Caco-2 (cell line): ENCODE data around the gene ITPR1. TPM values are rescaled to one million over a fixed set of nuclear protein-coding genes. Genes with fewer than 3 reads are reported as not detected.

Experiments
- BruUV-seq: library from RNA; stranded (reverse); fragments of 400-500 nt; replicated peaks from 2 replicates; lab custom pipeline; 2021; lab: Mats Ljungman, UMichigan
- CTCF ChIA-PET: fragments of 300-600 bp; sonication (Branson Sonifier 250); formaldehyde crosslinking; loops from one replicate; lab custom pipeline; 2022; ENCODE audit warnings: antibody characterized with exemption; lab: Charles Lee
- POLR2A ChIA-PET: fragments of 300-600 bp; sonication (Branson Sonifier 250); formaldehyde crosslinking; loops from one replicate; lab custom pipeline; 2022; ENCODE audit warnings: antibody characterized with exemption; lab: Charles Lee
- DNase-seq, 2 experiments: peaks; one replicate each; pipeline versions ENCODE4 v3.0.0 to v3.0.0-alpha.2; 2020 to 2022
- H3K27me3 ChIP-seq: replicated peaks from 2 replicates; pipeline ENCODE4 v1.6.0; 2011; ENCODE audit warnings: low read length; ENCODE audit not compliant: control insufficient read depth, insufficient read depth
- H3K36me3 ChIP-seq: 2 replicates; pipeline ENCODE4 v1.5.1; 2011; ENCODE audit warnings: low read length; ENCODE audit not compliant: control insufficient read depth, insufficient read depth
- H3K4me1 ChIP-seq: fragments of 250-450 bp; sonication (Bioruptor Pico); 2 replicates; pipeline ENCODE4 v1.5.1; 2020; ENCODE audit warnings: mild to moderate bottlenecking
- H3K4me3 ChIP-seq: 2 replicates; pipeline ENCODE4 v1.5.1; 2011; ENCODE audit warnings: low read depth, mild to moderate bottlenecking, control low read depth, low read length
- H3K9me3 ChIP-seq: fragments of 250-450 bp; sonication (Bioruptor Pico); 2 replicates; pipeline ENCODE4 v1.5.1; 2020; ENCODE audit warnings: mild to moderate bottlenecking, moderate library complexity
- H3K27ac Mint-ChIP-seq: one replicate; pipeline ENCODE4 v1.8.0; 2022; ENCODE audit warnings: mixed read lengths; ENCODE audit not compliant: unreplicated experiment
- H3K27me3 Mint-ChIP-seq: one replicate; pipeline ENCODE4 v1.8.0; 2022; ENCODE audit warnings: mixed read lengths; ENCODE audit not compliant: insufficient read depth, unreplicated experiment
- H3K36me3 Mint-ChIP-seq: one replicate; pipeline ENCODE4 v1.8.0; 2022; ENCODE audit warnings: mild to moderate bottlenecking, mixed read lengths; ENCODE audit not compliant: insufficient read depth, unreplicated experiment
- H3K4me1 Mint-ChIP-seq: one replicate; pipeline ENCODE4 v1.8.0; 2022; ENCODE audit warnings: low read depth, mixed read lengths; ENCODE audit not compliant: unreplicated experiment
- H3K4me3 Mint-ChIP-seq: one replicate; pipeline ENCODE4 v1.8.0; 2022; ENCODE audit warnings: mild to moderate bottlenecking, moderate library complexity, mixed read lengths; ENCODE audit not compliant: unreplicated experiment
- H3K9me3 Mint-ChIP-seq: one replicate; pipeline ENCODE4 v1.8.0; 2022; ENCODE audit warnings: mixed read lengths; ENCODE audit not compliant: unreplicated experiment
- CTCF ChIP-seq, 2 experiments: fragments of 200-600 bp in 1 of 2; IDR thresholded peaks; 1 replicate in 1 of 2; 2 replicates in 1 of 2; pipeline versions ENCODE4 v1.5.1 to v1.8.0; 2011 to 2022; ENCODE audit warnings: antibody characterized with exemption in 1 of 2, control low read depth in 1 of 2, inconsistent platforms in 1 of 2, low read depth in 1 of 2, low read length in 1 of 2, mild to moderate bottlenecking in 1 of 2, moderate library complexity in 1 of 2; ENCODE audit not compliant: insufficient read depth in 1 of 2, severe bottlenecking in 1 of 2, unreplicated experiment in 1 of 2
- intact Hi-C: fragments of 100-400 bp; cut with micrococcal nuclease; formaldehyde crosslinking; loops from one replicate; pipeline ENCODE4 v1.10.0; 2022; ENCODE audit not compliant: unreplicated experiment
- total RNA-seq: library from RNA; stranded (reverse); gene quantifications from 2 replicates; pipeline ENCODE4 v1.2.3, GENCODE V29; 2022

The ITPR1 gene
- total RNA-seq, 1 experiment from 2014 or later: 10.4 TPM

- H3K9me3 ChIP-seq: peaks cover 7% of the 10 kb centered on the region; the same call in 1 of the 2 replicates
- H3K4me1 ChIP-seq: no peaks in the 10 kb centered on the region
- H3K27me3 ChIP-seq: no peaks in the 10 kb centered on the region
- H3K9me3 Mint-ChIP-seq: peaks cover 27% of the 10 kb centered on the region
- DNase-seq: no peak
- no peaks in the 10 kb centered on the region for H3K36me3 ChIP-seq
- no peaks in the 10 kb centered on the region for H3K27me3 Mint-ChIP-seq
- intact Hi-C loops: no loop called here
- no peak overlapping the region for H3K4me3 Mint-ChIP-seq
- no peak overlapping the region for H3K27ac Mint-ChIP-seq
- TF ChIP-seq CTCF (IDR thresholded peaks at IDR 0.05; ENCODE audit: insufficient read depth in 1 of 2, low read depth in 1 of 2, low read length in 1 of 2, severe bottlenecking in 1 of 2, unreplicated experiment in 1 of 2): no peak
- no peak overlapping the region for H3K4me3 ChIP-seq
- BruUV-seq: no TSS peak
- H3K36me3 Mint-ChIP-seq: peaks cover 11% of the 10 kb centered on the region
- CTCF ChIA-PET: interaction anchor here (0.6 kb wide), 1 partner anchor 21 kb away, joined by 3 read pairs; no protein-coding TSS in a partner anchor
- POLR2A ChIA-PET: no interaction called here
- H3K4me1 Mint-ChIP-seq: no peaks in the 10 kb centered on the region
Measured at GRCh38 chr3:4765212-4765611, 272.1 kb downstream of the ITPR1 start.

GRCh38 chr3:4766263-4766662 lies 273.1 kb downstream of the ITPR1 start:
- no peak for TF ChIP-seq CTCF (IDR thresholded peaks at IDR 0.05; ENCODE audit: insufficient read depth in 1 of 2, low read depth in 1 of 2, low read length in 1 of 2, severe bottlenecking in 1 of 2, unreplicated experiment in 1 of 2)
- ChIA-PET POLR2A (no interaction called here), CTCF (no interaction called here)
- no peak overlapping the region for H3K27ac Mint-ChIP-seq
- H3K36me3 Mint-ChIP-seq: peaks cover 5% of the 10 kb centered on the region
- H3K36me3 ChIP-seq: no peaks in the 10 kb centered on the region
- H3K4me1 Mint-ChIP-seq: no peaks in the 10 kb centered on the region
- peaks cover 2% of the 10 kb centered on the region; the same call in 1 of the 2 replicates for H3K9me3 ChIP-seq
- no peaks in the 10 kb centered on the region for H3K4me1 ChIP-seq
- H3K4me3 Mint-ChIP-seq: no peak overlapping the region
- no peak overlapping the region for H3K4me3 ChIP-seq
- peaks cover 27% of the 10 kb centered on the region for H3K9me3 Mint-ChIP-seq
- BruUV-seq: no TSS peak
- H3K27me3 ChIP-seq: no peaks in the 10 kb centered on the region
- no peak for DNase-seq
- intact Hi-C loops: no loop called here
- H3K27me3 Mint-ChIP-seq: no peaks in the 10 kb centered on the region

- peaks cover 27% of the 10 kb centered on the region for H3K9me3 Mint-ChIP-seq
- H3K27me3 Mint-ChIP-seq: no peaks in the 10 kb centered on the region
- no peak for DNase-seq
- H3K4me3 Mint-ChIP-seq: no peak overlapping the region
- no peaks in the 10 kb centered on the region for H3K36me3 ChIP-seq
- H3K4me1 Mint-ChIP-seq: no peaks in the 10 kb centered on the region
- POLR2A ChIA-PET: no interaction called here
- no TSS peak for BruUV-seq
- intact Hi-C loops: no loop called here
- TF ChIP-seq CTCF (IDR thresholded peaks at IDR 0.05; ENCODE audit: insufficient read depth in 1 of 2, low read depth in 1 of 2, low read length in 1 of 2, severe bottlenecking in 1 of 2, unreplicated experiment in 1 of 2): no peak
- H3K27ac Mint-ChIP-seq: no peak overlapping the region
- no peaks in the 10 kb centered on the region for H3K27me3 ChIP-seq
- CTCF ChIA-PET: no interaction called here
- H3K4me3 ChIP-seq: no peak overlapping the region
- H3K4me1 ChIP-seq: no peaks in the 10 kb centered on the region
- peaks cover 2% of the 10 kb centered on the region; the same call in 1 of the 2 replicates for H3K9me3 ChIP-seq
- peaks cover 5% of the 10 kb centered on the region for H3K36me3 Mint-ChIP-seq
Measured at GRCh38 chr3:4766716-4767499, 273.8 kb downstream of the ITPR1 start.
